T-cell (primary cell): Measurements from ENCODE around the gene KCNK3. TPM values are rescaled to one million over a fixed set of nuclear protein-coding genes. Genes with fewer than 3 reads are reported as not detected.

Experiments used
- ATAC-seq, 4 experiments: fragments of 200-7000 bp in 3 of 4; fragments of 150-1000 bp in 1 of 4; cut with Tn5 transposase; replicated peaks in 1 of 4; 1 replicate in 3 of 4; 2 replicates in 1 of 4; pipeline ENCODE4 v1.10.0; 2021; ENCODE audit warnings: moderate library complexity in 3 of 4, mild to moderate bottlenecking in 2 of 4, moderate number of reproducible peaks in 1 of 4
- CTCF ChIA-PET, 2 donors: fragments of 300-600 bp; sonication (Branson Sonifier 250); formaldehyde crosslinking; loops; one replicate each; lab custom pipeline; 2022; ENCODE audit warnings: antibody characterized with exemption in 2 of 2; lab: Charles Lee
- POLR2A ChIA-PET, 2 donors: fragments of 300-600 bp; sonication (Branson Sonifier 250); formaldehyde crosslinking; loops; one replicate each; lab custom pipeline; 2022; ENCODE audit warnings: antibody characterized with exemption in 2 of 2; lab: Charles Lee
- DNase-seq, 35 experiments: peaks; one replicate each; pipeline versions ENCODE4 v3.0.0 to v3.0.0-alpha.2; 2013 to 2023
- H3K27ac ChIP-seq: one replicate; pipeline ENCODE4 v1.5.1; 2013; ENCODE audit warnings: low read length
- H3K27me3 ChIP-seq, 2 experiments: replicated peaks in 1 of 2; 1 replicate in 1 of 2; 2 replicates in 1 of 2; pipeline versions ENCODE4 v1.6.1 to v1.7.0; 2013; ENCODE audit warnings: low read length in 1 of 2, mixed read lengths in 1 of 2; ENCODE audit not compliant: control insufficient read depth in 2 of 2, insufficient read depth in 2 of 2; ENCODE audit errors: extremely low read depth in 1 of 2
- H3K36me3 ChIP-seq, 2 donors: 1 replicate in 1 of 2; 2 replicates in 1 of 2; pipeline versions ENCODE4 v1.6.1 to v1.7.0; 2013; ENCODE audit warnings: low read length in 1 of 2; ENCODE audit not compliant: control insufficient read depth in 2 of 2, insufficient read depth in 1 of 2; ENCODE audit errors: extremely low read depth in 1 of 2
- H3K4me1 ChIP-seq, 2 experiments: 1 replicate in 1 of 2; 2 replicates in 1 of 2; pipeline versions ENCODE4 v1.6.1 to v1.7.0; 2013; ENCODE audit warnings: low read length in 2 of 2, mixed read lengths in 1 of 2; ENCODE audit not compliant: insufficient read depth in 2 of 2, control insufficient read depth in 1 of 2; ENCODE audit errors: extremely low read depth in 1 of 2
- H3K4me3 ChIP-seq, 2 donors: 1 replicate in 1 of 2; 2 replicates in 1 of 2; pipeline versions ENCODE4 v1.5.1 to v1.7.0; 2013; ENCODE audit warnings: mild to moderate bottlenecking in 2 of 2, low read length in 1 of 2, moderate library complexity in 1 of 2; ENCODE audit not compliant: control insufficient read depth in 1 of 2; ENCODE audit errors: extremely low read depth in 1 of 2
- H3K9me3 ChIP-seq: 2 replicates; pipeline ENCODE4 v1.7.0; 2013
- H3K27ac Mint-ChIP-seq, 2 donors: one replicate each; pipeline ENCODE4 v1.8.0; 2020 to 2021; ENCODE audit warnings: mild to moderate bottlenecking in 2 of 2, mixed read lengths in 2 of 2
- H3K27me3 Mint-ChIP-seq, 2 donors: one replicate each; pipeline ENCODE4 v1.8.0; 2021 to 2022; ENCODE audit warnings: mixed read lengths in 2 of 2
- H3K36me3 Mint-ChIP-seq: one replicate; pipeline ENCODE4 v1.8.0; 2021; ENCODE audit warnings: mixed read lengths
- H3K4me1 Mint-ChIP-seq, 3 donors: one replicate each; pipeline ENCODE4 v1.8.0; 2020 to 2022; ENCODE audit warnings: mixed read lengths in 3 of 3, mild to moderate bottlenecking in 1 of 3
- H3K4me3 Mint-ChIP-seq, 3 donors: one replicate each; pipeline ENCODE4 v1.8.0; 2020 to 2022; ENCODE audit warnings: mild to moderate bottlenecking in 3 of 3, mixed read lengths in 3 of 3, moderate library complexity in 3 of 3
- H3K9me3 Mint-ChIP-seq, 3 donors: one replicate each; pipeline ENCODE4 v1.8.0; 2020 to 2022; ENCODE audit warnings: mixed read lengths in 3 of 3
- WGBS: methylation state at CpG from one replicate; pipeline ENCODE4 v1.1.5; 2013; ENCODE audit warnings: missing lambda C conversion rate; ENCODE audit not compliant: insufficient coverage; 5-methylcytosine and 5-hydroxymethylcytosine counted together
- total RNA-seq, 35 experiments: library from RNA in 6 of 35; stranded (reverse) in 6 of 35; fragments of 120-200 nt in 1 of 35; gene quantifications; one replicate each; pipeline versions ENCODE4 v1.2.1 to v1.2.4 and lab custom pipeline; 2013 to 2026

KCNK3 gene
- total RNA-seq, 5 donors from 2014 or later (not counting 1 experiment from before 2014, with no cell fraction given), result 0.23 to 0.35 (median 0.26) TPM; not detected in 2

DNA sequence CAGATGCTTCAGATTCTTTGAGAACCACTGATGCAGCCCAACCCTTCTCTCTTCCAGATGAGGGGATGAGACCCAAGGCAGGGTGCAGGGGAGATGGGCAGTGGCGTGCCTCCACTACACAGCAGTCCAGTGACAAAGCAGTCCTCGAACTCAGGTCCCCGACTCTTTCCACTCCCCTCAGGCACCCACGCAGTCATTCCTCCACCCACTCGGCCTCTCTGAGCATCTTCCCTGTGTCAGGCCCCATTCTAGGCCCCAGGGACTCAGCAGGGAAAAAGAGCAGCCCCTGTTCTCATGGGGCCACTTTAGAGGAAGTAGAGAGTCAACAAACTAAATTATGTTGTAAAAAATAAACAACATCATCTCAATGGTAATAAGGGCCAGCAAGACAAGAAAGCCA lies 15.2 kb downstream of the KCNK3 start:
- Histone ChIP-seq H3K27me3 (peaks cover 0 to 46% of the 10 kb centered on the region in 2 experiments), H3K4me3 (no peak overlapping the region), H3K4me1 (no peaks in the 10 kb centered on the region), H3K36me3 (no peaks in the 10 kb centered on the region), H3K9me3 (no peaks in the 10 kb centered on the region), H3K27ac (no peak overlapping the region)
- H3K4me3 Mint-ChIP-seq, result no peak overlapping the region
- WGBS, result no CpG with 5 or more reads among the region's 5 CpGs
- no peaks in the 10 kb centered on the region for H3K4me1 Mint-ChIP-seq
- ATAC-seq (no peak), DNase-seq (no peak)
- ChIA-PET POLR2A (no interaction called here), CTCF (interaction anchor here in 1 of 2 donors (0.6 kb wide), 1 partner anchor 106 kb away, joined by 3 read pairs; no protein-coding TSS in a partner anchor)
- no peak overlapping the region for H3K27ac Mint-ChIP-seq
- no peaks in the 10 kb centered on the region for H3K9me3 Mint-ChIP-seq
- peaks cover 3 to 20% of the 10 kb centered on the region in 2 donors for H3K27me3 Mint-ChIP-seq
- H3K36me3 Mint-ChIP-seq, result no peaks in the 10 kb centered on the region

DNA sequence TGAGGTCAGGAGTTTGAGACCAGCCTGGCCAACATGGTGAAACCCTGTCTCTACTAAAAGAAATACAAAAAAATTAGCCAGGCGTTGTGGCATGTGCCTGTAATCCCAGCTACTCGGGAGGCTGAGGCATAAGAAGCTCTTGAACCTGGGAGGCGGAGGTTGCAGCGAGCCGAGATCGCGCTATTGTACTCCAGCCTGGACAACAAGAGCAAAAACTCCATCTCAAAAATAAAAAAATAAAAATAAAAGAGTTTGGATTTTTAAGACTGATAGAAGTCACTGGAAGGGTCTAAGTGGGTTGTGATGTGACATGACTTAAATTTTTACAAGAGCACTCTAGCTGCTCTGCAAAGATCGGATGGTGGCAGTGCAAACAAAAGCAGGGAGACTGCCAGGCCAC lies 15.9 kb downstream of the KCNK3 start:
- Mint-ChIP-seq H3K27ac (no peak overlapping the region), H3K36me3 (no peaks in the 10 kb centered on the region), H3K4me3 (no peak overlapping the region), H3K27me3 (peaks cover 3 to 20% of the 10 kb centered on the region in 2 donors), H3K4me1 (no peaks in the 10 kb centered on the region), H3K9me3 (no peaks in the 10 kb centered on the region)
- H3K4me3 ChIP-seq, result no peak overlapping the region
- ATAC-seq (no peak), DNase-seq (no peak)
- H3K27ac ChIP-seq, result no peak overlapping the region
- POLR2A ChIA-PET, result no interaction called here
- H3K4me1 ChIP-seq, result no peaks in the 10 kb centered on the region
- H3K36me3 ChIP-seq, result no peaks in the 10 kb centered on the region
- 78% methylated on average over 2 of the region's 8 CpGs for WGBS
- peaks cover 0 to 51% of the 10 kb centered on the region in 2 experiments for H3K27me3 ChIP-seq
- CTCF ChIA-PET, result no interaction called here
- no peaks in the 10 kb centered on the region for H3K9me3 ChIP-seq

DNA sequence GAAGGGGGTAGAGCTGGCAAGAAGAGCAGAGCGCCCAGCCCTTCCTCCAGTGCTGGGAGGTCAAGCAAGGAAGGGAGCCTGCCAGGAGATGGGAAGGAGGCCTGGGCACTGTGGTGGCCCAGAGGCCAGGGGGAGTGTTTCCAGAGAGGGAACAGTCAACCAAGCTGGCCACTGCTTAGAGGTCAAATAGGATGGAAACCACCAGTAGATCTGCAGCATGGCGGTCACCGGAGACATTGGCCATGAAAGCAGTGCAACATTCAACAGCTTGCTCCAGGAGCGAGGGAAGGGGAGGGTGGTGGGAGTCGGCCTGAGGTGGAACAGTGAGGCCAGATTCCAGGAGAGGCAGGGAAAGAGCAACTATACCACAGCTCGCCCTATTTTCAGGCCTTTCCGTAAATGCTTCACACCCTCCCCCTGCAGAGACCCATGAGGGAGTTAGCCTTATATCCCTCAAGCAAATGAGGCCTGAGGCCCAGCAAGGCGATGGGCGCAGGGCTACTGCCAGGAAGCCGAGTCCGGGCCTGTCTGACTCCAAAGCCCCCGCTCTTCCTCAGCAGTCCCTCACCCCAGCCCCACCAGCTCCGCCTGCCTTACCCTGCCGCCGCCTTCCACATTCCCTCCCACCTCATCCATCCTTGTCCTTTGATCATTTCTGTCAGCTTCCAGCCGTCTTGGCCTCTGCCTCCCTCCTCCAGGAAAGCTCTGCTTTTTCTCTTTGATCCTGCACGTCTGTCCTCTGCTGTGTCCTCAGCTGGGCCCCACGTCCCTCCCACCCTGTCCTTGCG lies 17.0 kb downstream of the KCNK3 start:
- Mint-ChIP-seq H3K27me3 (peaks cover 3 to 17% of the 10 kb centered on the region in 2 donors), H3K9me3 (no peaks in the 10 kb centered on the region), H3K27ac (no peak overlapping the region), H3K4me1 (no peaks in the 10 kb centered on the region), H3K4me3 (no peak overlapping the region), H3K36me3 (no peaks in the 10 kb centered on the region)
- Histone ChIP-seq H3K4me3 (no peak overlapping the region), H3K4me1 (no peaks in the 10 kb centered on the region), H3K36me3 (no peaks in the 10 kb centered on the region), H3K27me3 (peaks cover 0 to 42% of the 10 kb centered on the region in 2 experiments), H3K9me3 (no peaks in the 10 kb centered on the region), H3K27ac (no peak overlapping the region)
- CTCF ChIA-PET, result interaction anchor here in 1 of 2 donors (0.6 kb wide), 1 partner anchor 25 kb away, joined by 3 read pairs; no protein-coding TSS in a partner anchor
- POLR2A ChIA-PET, result no interaction called here
- DNase-seq (no peak), ATAC-seq (no peak)
- WGBS, result 83% methylated on average over 14 of the region's 19 CpGs

- H3K27ac Mint-ChIP-seq, result no peak overlapping the region
- no peak for ATAC-seq
- 78% methylated on average over 7 of the region's 9 CpGs for WGBS
- H3K27me3 Mint-ChIP-seq, result peaks cover 3 to 14% of the 10 kb centered on the region in 2 donors
- no peaks in the 10 kb centered on the region for H3K4me1 Mint-ChIP-seq
- POLR2A ChIA-PET, result no interaction called here
- no peak for DNase-seq
- Histone ChIP-seq H3K4me1 (no peaks in the 10 kb centered on the region), H3K36me3 (no peaks in the 10 kb centered on the region), H3K4me3 (no peak overlapping the region), H3K27ac (no peak overlapping the region), H3K27me3 (peaks cover 0 to 40% of the 10 kb centered on the region in 2 experiments), H3K9me3 (no peaks in the 10 kb centered on the region)
- CTCF ChIA-PET, result no interaction called here
- H3K36me3 Mint-ChIP-seq, result no peaks in the 10 kb centered on the region
- H3K9me3 Mint-ChIP-seq, result no peaks in the 10 kb centered on the region
- H3K4me3 Mint-ChIP-seq, result no peak overlapping the region
Measured at GRCh38 chr2:26710145-26710544, 17.6 kb downstream of the KCNK3 start.

DNA sequence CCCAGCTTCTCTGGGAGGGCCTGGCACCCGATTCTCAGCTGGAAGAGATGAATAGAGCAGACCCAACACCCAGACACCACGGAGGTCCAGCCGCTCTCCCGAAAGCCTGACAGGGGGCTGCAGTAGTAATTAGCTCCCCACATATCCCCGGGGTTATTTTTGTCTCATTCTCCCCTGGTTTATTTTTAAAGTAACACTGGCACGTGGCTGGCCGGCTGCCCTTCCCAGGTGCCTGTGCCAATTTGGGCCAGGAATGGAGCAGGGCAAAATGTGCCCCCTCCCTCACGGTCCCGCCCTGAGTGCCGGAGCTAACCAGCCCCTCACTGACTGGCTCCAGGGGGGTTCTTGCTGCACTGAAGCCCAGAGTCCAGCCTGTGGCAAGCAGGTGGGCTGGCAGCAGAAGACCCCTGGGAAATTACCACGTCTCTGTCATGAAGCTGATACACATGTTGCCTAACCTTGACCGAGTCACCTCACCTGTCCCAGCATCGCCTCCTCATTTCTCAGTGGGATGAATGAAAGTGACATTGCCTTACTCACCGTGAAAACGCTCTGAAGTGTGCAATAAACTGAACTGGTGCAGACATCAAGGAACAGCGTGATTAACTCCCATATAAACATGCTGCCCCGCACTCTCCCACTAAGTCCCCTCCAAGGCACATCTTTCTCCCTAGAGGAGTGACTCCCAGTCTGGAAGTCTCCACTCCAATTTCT lies 18.4 kb downstream of the KCNK3 start:
- H3K27me3 ChIP-seq, result peaks cover 0 to 34% of the 10 kb centered on the region in 2 experiments
- WGBS, result 80% methylated on average over 12 of the region's 17 CpGs
- no peak overlapping the region for H3K4me3 ChIP-seq
- ATAC-seq (no peak), DNase-seq (no peak)
- H3K9me3 ChIP-seq, result no peaks in the 10 kb centered on the region
- Mint-ChIP-seq H3K4me3 (no peak overlapping the region), H3K4me1 (no peaks in the 10 kb centered on the region), H3K27ac (no peak overlapping the region), H3K27me3 (peaks cover 3 to 10% of the 10 kb centered on the region in 2 donors), H3K9me3 (no peaks in the 10 kb centered on the region), H3K36me3 (no peaks in the 10 kb centered on the region)
- H3K4me1 ChIP-seq, result no peaks in the 10 kb centered on the region
- H3K27ac ChIP-seq, result no peak overlapping the region
- ChIA-PET CTCF (no interaction called here), POLR2A (no interaction called here)
- no peaks in the 10 kb centered on the region for H3K36me3 ChIP-seq

DNA sequence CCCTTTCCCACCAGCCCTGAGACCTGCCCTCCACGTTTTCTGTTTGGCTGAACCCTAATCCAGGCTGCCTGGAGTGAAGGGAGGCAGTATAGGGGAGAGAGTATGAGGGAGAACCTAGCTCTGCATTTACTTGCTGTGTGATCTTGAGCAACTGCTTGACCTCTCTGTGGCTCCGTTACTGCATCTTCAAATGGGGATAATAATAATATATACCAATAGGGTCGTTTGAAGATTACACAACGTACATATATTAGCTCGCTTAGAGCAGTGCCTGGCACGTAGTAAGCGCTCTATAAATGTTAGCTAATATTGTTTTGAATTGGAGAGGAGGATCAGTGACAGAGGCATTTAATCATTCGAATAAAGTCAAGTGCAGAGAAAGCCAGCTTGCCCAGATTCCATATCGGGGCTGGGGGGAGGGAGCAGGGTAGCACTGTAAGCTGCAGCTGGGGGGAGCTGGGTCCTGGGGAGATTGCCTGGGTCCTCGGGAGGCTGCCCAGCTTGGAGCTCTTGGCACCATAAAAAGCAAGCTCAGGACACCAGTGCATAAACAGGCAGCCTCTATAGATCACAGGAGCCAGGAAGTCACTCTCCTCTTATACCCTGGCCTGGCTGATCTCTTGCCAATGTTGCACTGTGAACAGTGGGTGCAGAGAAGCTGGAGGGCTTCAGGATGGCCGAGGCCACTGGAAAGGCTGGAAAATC lies 19.1 kb downstream of the KCNK3 start:
- 80% methylated on average over 7 of the region's 11 CpGs for WGBS
- H3K4me1 ChIP-seq, result no peaks in the 10 kb centered on the region
- ChIA-PET CTCF (no interaction called here), POLR2A (no interaction called here)
- peaks cover 0 to 27% of the 10 kb centered on the region in 2 experiments for H3K27me3 ChIP-seq
- H3K36me3 ChIP-seq, result no peaks in the 10 kb centered on the region
- no peaks in the 10 kb centered on the region for H3K4me1 Mint-ChIP-seq
- peaks cover 3 to 10% of the 10 kb centered on the region in 2 donors for H3K27me3 Mint-ChIP-seq
- no peak for ATAC-seq
- no peaks in the 10 kb centered on the region for H3K9me3 ChIP-seq
- no peak overlapping the region for H3K27ac ChIP-seq
- no peak overlapping the region for H3K4me3 ChIP-seq
- no peak overlapping the region for H3K27ac Mint-ChIP-seq
- DNase-seq, result no peak
- no peaks in the 10 kb centered on the region for H3K36me3 Mint-ChIP-seq
- H3K9me3 Mint-ChIP-seq, result no peaks in the 10 kb centered on the region
- H3K4me3 Mint-ChIP-seq, result no peak overlapping the region
